ENCODE measurements around the gene LRRTM4.
"Not testable (repeated sequence)": the region's sequence is repeated elsewhere in the genome, so short reads cannot be mapped to it uniquely, and the experiment has no call there.

The LRRTM4 gene

DNA sequence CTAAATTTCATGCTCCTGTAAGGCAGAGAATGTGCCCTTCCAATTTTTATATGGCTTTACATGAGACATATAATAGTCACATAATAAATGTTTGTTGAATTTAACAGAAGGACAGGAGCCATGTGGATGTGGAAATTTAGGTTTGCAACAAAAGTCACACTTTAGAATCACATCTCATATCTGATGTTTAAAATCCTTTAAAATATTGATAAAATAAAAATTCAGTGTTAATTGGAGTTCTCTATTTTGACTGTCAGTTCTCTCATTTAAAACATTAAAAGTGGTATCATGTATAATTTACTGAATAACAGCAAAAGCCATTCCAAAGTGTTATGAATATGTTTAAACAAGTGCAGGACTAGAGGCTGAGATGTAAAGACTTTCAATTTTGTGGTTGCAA is 594.1 kb downstream of the LRRTM4 start:
- DNase-seq (ENCODE audit: extremely low read depth in 1 of 2, low read depth in 1 of 2): no peak

DNA sequence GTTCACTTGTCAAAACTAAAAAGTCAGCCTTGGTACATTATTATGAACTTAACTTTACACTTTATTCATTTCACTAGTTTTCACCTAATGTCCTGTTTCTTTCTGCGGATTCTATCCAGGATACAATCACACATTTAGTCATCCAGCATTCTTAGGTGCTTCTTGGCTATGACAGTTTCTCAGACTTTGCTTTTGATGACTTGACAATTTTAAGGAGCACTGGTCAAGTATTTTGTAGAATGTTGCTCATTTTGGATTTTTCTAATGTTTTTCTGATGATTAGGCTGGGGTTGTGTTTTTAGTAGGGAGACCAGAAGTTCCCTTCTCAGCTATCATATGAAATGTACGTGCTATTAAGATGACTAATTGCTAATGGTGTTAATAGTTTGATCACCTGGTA is 601.2 kb downstream of the LRRTM4 start:
- DNase-seq (ENCODE audit: extremely low read depth in 1 of 2, low read depth in 1 of 2): no peak

DNA sequence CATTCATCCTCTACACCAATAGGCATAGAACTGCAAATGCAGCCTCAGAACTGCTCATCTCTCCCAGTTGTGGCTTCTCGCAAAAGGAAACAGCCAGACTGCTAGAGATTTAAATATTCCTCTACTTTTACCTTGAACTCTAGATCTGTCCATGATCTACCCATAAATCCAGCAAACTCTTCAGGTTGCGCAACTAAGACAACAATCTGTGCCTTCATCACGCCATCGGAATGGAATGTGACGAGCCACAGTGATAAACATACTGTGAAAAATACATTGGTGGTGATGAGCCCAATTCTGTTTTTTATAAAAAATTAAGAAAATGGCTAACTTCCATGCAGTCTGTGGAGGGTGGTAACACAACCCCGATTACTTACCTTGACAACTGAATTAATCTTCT is 626.7 kb downstream of the LRRTM4 start:
- DNase-seq (ENCODE audit: extremely low read depth in 1 of 2, low read depth in 1 of 2): no peak

DNA sequence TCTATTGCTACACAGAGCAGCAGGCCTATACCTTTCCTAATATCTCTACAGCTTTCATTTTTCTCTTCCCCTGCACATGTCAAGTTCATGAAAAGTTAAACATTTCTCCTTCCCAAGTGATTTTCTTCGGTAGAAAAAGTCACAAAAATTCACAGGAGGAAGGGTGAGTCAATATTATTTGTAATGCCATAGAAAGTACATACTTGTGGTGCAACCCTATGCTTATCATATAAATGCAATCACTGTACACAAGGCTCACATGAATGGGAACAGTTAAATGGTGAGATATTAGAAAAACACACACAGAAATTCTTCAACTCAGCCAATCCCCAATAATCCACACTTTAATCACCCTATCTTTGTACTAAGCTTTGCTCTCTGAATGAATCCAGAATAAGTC is 651.6 kb downstream of the LRRTM4 start:
- DNase-seq (ENCODE audit: extremely low read depth in 1 of 2, low read depth in 1 of 2): no peak

DNA sequence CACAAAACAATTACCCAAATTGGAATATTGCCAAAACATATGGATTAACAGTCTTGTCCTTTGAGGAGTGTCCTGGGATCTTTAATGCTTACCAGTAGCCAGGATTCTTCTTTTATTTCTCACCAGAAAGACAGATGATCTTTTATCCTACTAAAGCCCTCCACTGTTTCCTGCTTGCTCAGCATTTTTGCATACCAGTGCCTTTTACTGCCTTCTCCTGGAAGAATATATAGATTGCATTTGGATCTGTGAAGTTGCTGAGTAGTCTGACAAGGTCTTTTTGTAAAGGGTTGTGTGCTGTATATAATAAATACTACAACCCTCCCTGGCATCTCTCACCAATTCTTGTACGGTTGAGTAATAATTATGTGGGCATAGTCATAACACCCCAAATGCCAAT is 652.2 kb downstream of the LRRTM4 start:
- no peak for DNase-seq (ENCODE audit: extremely low read depth in 1 of 2, low read depth in 1 of 2)

DNA sequence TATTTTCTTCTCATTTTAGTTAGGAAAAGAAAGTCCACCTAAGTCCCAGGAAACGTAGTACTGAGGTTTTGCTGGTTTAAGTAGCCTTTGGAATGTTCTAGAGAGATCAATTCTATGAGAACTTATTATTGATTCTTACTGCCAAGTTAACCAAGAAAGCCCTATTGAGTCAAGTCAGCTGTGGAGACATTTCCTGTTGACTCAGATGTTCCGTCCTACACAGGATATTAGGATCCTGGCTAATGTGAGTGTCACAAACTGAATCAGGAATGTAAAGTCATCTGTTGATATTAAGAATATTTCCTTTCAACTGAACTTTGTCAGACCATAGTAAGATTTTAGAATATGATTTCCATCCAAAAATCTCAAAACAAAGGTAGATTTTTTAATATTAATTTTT is 654.3 kb downstream of the LRRTM4 start:
- no peak for DNase-seq (ENCODE audit: extremely low read depth in 1 of 2, low read depth in 1 of 2)

DNA sequence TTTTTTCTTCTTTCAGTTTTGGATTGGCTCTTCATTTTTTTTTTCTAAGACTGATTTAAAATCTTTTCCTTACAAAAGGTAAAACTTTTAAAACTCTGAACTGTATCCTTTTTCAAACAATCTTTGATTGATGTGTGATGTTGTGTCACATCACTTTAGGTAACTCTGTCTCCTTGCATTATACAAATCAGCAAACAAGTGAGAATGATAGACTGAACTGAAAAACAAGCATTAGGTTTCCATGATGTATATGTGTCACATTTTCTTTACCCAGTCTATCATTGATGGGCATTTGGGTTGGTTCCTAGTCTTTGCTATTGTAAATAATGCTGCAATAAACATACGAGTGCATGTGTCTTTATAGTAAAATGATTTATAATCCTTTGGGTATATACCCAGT is 655.7 kb downstream of the LRRTM4 start:
- no peak for DNase-seq (ENCODE audit: extremely low read depth in 1 of 2, low read depth in 1 of 2)

DNA sequence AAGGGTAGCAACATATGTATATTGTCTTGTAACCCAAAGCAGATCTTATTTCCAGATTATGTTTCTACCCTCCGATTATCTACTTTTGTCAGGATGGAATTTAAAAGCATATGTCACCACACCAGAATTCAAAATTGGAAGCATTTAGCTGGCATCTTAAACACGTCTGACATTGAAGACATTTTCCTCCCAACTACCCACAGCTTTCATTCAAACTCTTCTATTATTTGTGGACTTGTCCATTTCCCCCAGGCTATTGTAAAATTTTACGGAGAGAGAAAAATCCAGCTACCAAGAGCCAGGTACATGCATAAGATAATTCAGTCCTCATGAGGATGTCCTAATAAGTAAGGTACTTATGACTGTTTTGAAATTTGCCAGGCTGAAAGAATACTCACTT is 659.3 kb downstream of the LRRTM4 start:
- no peak for DNase-seq (ENCODE audit: extremely low read depth in 1 of 2, low read depth in 1 of 2)

DNA sequence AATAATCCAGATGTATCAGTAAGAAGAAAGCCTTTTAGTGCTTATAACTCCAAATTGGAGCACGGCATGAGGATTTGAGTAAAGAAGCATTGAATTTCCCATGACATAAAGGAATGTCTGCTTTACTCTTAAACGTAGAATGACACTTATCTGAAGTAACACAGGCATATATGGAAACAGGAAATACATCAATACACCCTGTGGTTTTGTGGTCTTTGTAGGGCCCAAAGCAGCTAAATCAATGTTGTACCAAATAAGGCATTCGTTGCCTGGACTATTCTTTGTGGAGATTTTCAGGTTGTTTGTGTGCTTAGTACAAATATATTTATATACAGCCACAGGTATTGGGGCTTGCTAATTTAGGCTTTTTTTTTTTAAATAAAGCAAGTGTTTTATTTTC is 660.5 kb downstream of the LRRTM4 start:
- no peak for DNase-seq (ENCODE audit: extremely low read depth in 1 of 2, low read depth in 1 of 2)

DNA sequence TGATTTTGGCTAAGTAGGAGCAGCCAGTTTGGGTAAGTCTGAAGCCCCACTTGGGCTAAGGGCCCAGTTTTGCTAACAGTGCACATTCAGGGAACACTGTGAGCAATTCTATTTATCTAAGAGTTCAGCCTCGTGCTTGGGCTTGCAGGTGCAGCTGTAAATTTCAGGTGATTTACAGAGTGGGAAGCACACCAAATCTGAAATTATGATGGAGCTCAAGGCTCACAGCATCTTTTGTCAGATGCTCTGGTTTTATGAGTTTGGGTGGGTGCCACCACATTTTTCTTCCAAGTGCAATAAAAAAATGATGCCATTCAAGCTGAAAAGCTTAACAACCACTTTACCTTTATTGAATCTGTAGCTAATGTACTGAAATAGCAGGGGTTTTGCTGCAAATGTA is 671.2 kb downstream of the LRRTM4 start:
- no peak for DNase-seq (ENCODE audit: extremely low read depth in 1 of 2, low read depth in 1 of 2)

DNA sequence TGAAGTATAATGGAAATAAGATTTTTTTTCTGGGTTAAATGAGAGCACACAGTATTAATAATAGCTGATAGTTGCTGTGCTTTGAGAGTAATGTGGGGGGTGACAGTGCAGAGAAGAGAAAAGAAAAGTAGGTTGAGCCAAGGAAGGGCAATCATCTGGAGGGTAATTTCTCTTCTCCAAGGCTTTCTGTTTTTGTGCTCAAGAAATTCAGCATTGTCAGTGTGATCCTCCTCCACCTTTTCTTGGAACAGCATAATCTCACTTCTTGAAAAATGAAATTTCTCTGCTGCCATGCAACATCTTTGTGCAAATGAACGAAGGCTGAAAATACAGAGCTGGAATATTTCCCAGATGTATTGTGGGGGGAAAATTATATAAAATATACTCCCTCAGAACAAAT is 673.1 kb downstream of the LRRTM4 start:
- DNase-seq (ENCODE audit: extremely low read depth in 1 of 2, low read depth in 1 of 2): no peak

DNA sequence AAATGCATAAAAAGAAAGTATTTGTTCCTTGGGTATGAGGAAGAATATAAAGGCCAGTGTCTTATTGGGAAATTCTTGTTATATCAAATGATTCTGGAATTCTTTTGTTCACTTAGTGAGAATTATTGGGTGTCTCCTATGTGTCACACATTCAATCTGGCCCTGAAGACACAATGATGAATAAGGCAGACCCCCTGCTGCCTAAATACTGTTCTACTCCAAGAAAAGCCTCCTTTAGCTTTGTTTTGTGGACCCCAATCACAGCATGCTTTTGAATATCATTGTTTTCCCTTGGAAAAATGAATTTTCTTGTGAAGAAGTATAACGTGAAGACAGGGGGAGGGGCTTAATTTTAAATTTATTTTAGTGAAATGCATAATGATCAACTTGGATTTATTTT is 682.4 kb downstream of the LRRTM4 start:
- DNase-seq (ENCODE audit: extremely low read depth in 1 of 2, low read depth in 1 of 2): no peak

DNA sequence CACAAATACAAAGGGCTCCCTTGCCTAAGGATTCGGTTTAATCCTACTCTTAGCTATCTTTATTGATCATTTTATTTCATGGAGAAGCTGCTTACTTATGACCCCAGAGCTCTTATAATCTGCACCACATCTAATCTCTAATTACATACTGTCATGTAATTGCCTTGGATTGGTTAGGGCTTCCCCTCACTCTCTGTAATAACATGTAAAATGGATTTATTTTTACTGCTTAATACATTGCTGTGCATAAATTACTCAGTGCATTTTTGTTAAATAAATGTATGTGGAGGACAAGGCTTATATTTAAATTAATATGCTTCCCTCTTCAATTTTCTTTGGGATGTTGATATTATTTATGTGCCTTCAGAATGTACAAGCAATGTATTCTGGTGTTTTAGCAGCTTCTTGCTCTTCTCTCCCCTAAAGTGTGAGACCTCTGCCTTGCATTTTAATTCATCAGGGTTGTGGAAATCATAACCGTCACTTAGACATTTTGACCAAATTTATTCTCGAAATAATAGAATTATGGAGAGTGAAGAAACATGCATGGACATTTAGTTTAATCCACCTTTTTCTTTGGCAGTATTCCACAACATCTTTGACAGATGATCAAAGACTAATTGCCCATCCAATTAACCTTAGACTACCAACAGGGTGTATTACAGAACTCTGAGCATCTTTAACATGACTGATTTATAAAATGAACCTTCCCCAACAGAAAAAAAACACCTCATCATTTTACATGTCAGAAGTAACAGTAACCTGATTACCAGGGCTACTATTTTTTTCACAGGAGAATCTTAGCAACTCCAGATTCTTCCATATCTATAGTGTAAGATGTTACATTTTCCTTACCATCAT is 692.6 kb downstream of the LRRTM4 start:
- DNase-seq (ENCODE audit: extremely low read depth in 1 of 2, low read depth in 1 of 2): no peak

DNA sequence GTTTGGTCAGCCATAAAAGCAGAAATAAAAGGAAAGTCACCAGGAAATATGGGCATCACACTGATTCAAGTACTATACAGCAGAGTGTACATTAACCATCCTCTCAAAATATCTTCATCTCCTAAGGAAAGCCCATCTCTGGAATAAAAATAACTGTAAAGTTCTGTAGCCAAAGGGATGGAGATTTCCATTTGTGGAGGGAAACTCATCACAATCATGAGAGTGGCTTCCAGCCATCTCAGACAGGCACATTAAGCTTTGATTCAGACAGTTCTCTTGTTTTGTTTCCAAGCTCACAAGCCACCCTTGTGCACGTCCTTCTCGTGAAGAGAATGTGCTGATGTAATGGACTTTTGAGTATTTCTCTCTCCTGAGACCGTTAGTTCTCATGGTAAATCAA is 695.5 kb downstream of the LRRTM4 start:
- no peak for DNase-seq (ENCODE audit: extremely low read depth in 1 of 2, low read depth in 1 of 2)

DNA sequence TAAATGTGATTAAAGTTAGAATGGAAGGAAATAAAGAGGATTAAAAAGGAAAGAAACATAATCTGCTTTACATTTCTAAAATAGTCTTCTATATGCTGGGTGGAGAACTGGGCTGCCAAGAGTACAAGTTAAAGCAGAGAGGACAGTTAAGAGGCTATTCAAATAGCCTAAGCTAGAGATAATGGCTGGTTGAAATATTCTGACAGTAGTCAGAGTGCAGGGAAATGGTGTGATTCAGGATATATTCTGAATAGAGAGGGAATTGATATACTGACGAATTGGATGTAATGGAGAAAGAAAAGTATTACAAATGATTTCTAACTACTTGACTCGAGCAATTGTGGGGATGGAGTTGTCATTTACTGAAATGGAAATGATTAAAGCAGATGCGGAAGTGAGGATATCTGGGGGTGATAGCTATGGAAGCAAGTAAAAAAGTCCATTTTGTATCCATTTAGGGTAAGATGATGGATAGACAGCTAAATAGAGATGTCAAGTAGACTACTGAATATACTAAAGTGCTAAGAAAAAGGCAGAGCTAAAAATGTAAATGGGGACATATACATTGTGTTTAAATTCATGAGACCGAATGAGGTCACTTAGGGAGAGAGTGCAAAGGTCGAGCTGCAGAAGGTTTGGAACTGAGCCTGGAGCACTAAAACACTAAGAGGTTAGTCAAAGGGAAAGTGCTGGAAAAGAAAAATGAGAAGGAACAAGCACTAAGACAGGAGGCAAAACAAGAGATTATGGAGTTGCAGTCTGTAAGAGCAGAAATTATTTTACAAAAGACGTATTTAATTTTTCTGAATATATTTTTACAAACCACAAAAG is 696.8 kb downstream of the LRRTM4 start:
- DNase-seq (ENCODE audit: extremely low read depth in 1 of 2, low read depth in 1 of 2): no peak

DNA sequence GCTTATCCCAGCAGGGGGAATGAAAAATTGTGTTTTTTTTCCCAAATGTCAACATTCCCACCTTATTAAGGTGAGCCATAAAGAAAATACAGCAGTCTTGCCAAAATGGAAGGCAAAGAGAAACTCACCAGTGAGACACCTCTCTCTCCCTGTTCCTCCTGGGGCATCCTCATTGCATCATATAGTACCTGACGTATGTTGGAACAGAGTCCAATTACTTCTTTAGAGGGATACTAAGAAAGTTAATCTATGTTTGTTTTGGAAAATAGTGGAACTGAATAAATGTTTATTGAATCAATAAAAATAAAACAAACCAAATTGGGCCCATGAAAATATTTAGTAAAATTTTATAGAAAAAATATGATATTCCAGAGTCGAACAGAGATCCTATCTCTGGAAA is 700.4 kb downstream of the LRRTM4 start:
- DNase-seq (ENCODE audit: extremely low read depth in 1 of 2, low read depth in 1 of 2): no peak

DNA sequence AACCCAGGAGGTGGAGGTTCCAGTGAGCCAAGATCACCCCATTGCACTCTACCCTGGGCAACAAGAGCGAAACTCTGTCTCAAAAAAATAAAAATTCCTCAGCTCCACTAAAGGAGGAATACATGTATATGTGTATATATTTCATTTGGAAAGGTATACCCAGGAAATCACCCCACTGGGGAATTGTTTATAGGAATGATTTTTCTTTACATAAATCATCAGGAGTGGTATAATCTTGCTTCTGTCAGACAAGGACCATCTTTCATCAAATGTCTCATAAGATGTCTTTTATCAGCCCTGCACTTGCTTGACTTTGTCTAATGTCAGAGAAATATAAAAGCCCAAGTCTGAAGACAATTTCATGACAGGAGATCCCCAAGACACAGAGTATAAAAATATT is 709.1 kb downstream of the LRRTM4 start:
- no peak for DNase-seq (ENCODE audit: extremely low read depth in 1 of 2, low read depth in 1 of 2)

DNA sequence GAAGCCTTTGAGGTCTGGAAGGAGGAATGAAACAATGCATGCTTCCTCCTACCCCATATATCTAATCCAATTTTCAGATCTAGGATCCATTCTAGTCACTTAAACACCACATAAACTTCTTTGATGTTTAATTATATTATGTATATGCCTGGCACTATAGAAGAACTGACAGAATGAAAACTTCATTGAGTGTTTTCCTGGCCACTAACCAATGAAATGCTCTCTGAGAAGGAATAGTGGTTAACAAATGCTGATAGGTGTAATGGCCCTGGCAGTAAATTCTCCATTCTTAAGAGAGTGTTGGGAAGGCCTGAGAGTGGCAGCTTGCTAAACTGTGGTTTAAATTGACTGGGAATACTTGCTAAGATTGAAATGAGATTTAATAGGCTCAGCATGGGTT is 710.0 kb downstream of the LRRTM4 start:
- DNase-seq (ENCODE audit: extremely low read depth in 1 of 2, low read depth in 1 of 2): no peak

DNA sequence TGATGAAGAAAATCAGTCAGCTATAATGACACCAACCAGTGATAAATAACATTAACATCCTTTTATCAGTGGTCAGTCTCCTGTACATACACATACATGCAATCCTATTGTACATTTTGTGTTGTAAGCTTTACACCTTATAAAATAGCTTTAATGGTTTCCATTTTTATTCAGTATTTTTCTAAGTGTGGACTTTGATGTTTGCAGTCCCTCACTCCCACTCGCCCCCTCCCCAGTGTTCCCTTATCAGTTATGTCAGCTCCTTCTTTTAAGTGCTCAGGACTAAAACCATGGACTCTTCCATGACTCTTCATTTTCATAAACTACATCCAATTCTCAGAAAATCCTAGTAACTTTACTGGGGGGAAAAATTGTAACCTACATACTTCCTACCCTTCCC is 713.0 kb downstream of the LRRTM4 start:
- no peak for DNase-seq (ENCODE audit: extremely low read depth in 1 of 2, low read depth in 1 of 2)

DNA sequence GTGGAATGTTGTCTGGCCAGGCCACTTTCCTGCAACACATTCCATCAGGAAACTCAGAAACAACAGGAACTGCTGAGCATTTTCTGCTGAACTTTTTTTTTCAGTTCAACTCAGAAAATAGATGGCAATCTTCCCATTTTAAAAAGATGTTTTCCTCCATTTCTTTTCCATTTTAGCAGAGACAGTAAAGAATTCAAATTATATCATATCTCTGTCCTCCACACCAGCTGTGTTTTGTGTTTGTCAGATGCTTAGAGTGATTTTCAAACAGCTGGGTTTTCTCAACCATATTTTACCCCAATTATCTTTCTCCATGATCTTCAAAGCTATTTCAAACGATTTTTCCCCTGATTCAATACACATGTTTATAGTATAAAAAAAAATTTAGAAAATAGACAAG is 713.4 kb downstream of the LRRTM4 start:
- DNase-seq (ENCODE audit: extremely low read depth in 1 of 2, low read depth in 1 of 2): no peak

DNA sequence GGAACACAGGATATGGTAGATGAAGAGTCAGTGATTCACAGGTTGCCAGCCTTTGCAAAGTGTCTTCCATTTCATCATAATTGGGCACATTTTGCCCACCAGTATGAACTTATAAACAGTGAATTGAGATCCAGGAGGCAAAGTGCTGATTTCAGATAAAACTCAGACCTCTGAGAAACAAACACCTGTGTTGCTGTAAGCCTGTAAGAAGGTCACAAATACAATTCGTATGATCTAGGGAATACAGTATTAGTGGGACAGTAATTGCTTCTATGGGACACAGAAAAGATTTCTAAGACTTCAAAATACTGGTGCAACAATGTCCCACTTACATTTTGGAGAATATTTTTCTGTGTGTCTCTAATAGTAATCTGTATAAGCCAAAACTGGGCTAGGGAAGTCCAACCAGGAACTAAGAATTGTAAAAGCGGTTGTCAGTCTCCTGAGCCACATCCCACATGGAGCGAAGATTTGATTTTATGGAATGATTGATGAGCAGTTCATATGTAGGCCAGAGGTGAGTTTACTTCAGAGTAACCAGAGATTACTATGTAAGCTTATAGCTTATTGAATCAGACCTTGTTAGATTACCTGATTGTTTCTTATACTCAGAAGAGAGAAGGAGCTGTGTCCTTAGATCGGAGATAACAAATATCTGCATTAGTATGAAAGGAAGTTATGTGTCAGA is 728.4 kb downstream of the LRRTM4 start:
- no peak for DNase-seq (ENCODE audit: extremely low read depth in 1 of 2, low read depth in 1 of 2)

DNA sequence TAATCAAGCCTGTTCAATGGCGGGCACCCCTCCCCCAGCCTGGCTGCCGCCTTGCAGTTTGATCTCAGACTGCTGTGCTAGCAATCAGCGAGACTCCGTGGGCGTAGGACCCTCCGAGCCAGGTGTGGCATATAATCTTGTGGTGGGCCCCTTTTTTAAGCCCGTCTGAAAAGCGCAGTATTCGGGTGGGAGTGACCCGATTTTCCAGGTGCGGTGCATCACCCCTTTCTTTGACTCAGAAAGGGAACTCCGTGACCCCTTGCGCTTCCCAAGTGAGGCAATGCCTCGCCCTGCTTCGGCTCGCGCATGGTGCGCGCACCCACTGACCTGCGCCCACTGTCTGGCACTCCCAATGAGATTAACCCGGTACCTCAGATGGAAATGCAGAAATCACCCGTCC is 740.9 kb downstream of the LRRTM4 start:
- DNase-seq (ENCODE audit: extremely low read depth in 1 of 2, low read depth in 1 of 2): not testable (repeated sequence)
